ENCODE data around the gene CAMSAP3.
"Not testable (repeated sequence)": the region's sequence is repeated elsewhere in the genome, so short reads cannot be mapped to it uniquely, and the experiment has no call there.

Gene CAMSAP3

DNA sequence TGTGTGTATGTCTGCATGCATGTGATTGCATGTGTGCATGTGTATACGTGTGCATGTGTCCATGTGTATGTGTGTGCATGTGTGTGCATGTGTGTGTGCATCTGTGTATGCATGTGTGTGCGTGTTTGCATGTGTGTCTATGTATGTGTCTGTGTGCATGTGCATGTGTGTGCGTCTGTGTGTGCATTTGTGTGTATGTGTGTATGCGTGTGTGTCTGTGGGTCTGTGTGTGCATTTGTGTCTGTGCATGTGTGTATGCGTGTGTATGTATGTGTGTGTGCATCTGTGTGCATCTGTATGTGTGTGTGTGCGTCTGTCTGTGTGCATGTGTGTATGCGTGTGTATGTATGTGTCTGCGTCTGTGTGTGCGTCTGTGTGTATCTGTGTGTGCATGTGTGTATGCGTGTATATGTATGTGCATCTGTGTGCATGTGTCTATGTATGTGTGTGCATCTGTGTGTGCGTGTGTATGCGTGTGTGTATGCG lies 44.2 kb downstream of the CAMSAP3 start:
- peaks cover 14% of the 10 kb centered on the region for H3K36me3 ChIP-seq (ENCODE audit: control insufficient read depth, insufficient read depth, low read length)
- H3K4me3 ChIP-seq (replicated peaks; ENCODE audit: low read depth, low read length): no peak overlapping the region
- no peak for DNase-seq (ENCODE audit: extremely low read depth, insufficient read length)
- no peaks in the 10 kb centered on the region for H3K27me3 ChIP-seq (replicated peaks; ENCODE audit: control insufficient read depth, insufficient read depth, low read length)
- TF ChIP-seq, protein P1, sequence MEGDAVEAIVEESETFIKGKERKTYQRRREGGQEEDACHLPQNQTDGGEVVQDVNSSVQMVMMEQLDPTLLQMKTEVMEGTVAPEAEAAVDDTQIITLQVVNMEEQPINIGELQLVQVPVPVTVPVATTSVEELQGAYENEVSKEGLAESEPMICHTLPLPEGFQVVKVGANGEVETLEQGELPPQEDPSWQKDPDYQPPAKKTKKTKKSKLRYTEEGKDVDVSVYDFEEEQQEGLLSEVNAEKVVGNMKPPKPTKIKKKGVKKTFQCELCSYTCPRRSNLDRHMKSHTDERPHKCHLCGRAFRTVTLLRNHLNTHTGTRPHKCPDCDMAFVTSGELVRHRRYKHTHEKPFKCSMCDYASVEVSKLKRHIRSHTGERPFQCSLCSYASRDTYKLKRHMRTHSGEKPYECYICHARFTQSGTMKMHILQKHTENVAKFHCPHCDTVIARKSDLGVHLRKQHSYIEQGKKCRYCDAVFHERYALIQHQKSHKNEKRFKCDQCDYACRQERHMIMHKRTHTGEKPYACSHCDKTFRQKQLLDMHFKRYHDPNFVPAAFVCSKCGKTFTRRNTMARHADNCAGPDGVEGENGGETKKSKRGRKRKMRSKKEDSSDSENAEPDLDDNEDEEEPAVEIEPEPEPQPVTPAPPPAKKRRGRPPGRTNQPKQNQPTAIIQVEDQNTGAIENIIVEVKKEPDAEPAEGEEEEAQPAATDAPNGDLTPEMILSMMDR (IDR thresholded peaks at IDR 0.05; ENCODE audit: insufficient read depth, low read length, poor library complexity, severe bottlenecking): no peak

DNA sequence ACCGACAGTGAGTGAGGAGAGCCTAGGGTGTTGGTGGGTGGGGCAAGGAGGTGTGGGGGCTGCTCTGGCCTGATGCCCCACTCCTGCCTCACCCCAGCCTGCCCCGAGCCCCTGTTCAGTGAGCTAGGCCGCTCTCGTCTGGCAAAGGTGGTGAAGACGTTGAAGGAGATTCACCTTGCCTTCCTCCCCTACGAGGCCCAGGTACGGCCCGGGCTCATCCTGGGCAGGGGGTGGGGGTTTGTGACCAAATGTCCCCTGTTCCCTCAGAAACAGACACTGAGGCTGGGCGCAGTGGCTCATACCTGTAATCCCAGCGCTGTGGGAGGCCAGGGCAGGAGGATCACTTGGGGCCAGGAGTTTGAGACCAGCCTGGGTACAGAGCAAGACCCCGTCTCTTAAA lies 45.1 kb downstream of the CAMSAP3 start:
- no peak for DNase-seq (ENCODE audit: extremely low read depth, insufficient read length)
- Histone ChIP-seq H3K4me3 (replicated peaks; ENCODE audit: low read depth, low read length) (no peak overlapping the region), H3K36me3 (ENCODE audit: control insufficient read depth, insufficient read depth, low read length) (peaks cover 17% of the 10 kb centered on the region), H3K27me3 (replicated peaks; ENCODE audit: control insufficient read depth, insufficient read depth, low read length) (no peaks in the 10 kb centered on the region)
- TF ChIP-seq, protein P1 (IDR thresholded peaks at IDR 0.05; ENCODE audit: insufficient read depth, low read length, poor library complexity, severe bottlenecking): no peak

DNA sequence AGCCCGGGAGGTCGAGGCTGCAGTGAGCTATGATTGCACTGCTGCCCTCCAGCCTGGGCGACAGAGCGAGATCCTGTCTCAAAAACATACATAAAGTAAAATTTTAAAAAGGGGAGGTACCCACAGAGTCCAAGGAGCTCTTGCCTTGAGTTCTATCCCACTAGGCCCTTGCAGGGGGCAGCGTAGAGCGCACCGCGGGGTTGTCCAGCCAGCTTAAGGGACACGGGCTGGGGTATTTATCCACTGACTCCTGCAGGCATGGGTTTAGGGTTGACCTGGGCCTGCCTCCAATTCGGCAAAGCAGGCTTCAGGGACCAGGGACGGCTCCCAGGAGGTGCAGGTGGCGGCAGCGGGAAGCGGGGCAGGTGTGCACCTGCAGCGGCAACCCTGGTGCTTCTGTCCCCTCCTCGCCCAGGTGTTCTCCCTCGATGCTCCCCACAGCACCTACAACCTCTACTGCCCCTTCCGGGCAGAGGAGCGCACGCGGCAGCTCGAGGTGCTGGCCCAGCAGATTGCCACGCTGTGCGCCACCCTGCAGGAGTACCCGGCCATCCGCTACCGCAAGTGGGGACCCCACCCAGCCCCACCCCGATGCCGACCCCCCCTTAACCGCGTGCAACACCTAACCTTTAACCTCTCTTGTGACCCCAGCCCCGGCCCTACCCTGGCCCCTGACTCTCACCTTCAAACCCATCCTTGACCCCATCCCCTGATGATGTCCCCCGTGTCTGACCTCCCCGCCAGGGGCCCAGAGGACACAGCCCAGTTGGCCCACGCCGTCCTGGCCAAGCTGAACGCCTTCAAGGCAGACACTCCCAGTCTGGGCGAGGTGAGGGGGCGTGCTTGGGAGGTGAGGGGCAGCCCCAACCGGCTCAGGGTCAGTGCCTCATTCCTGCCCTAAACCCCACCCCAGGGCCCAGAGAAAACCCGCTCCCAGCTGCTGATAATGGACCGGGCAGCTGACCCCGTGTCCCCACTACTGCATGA lies 45.9 kb downstream of the CAMSAP3 start:
- TF ChIP-seq, protein P1 (IDR thresholded peaks at IDR 0.05; ENCODE audit: insufficient read depth, low read length, poor library complexity, severe bottlenecking): no peak
- Histone ChIP-seq H3K36me3 (ENCODE audit: control insufficient read depth, insufficient read depth, low read length) (peaks cover 20% of the 10 kb centered on the region), H3K27me3 (replicated peaks; ENCODE audit: control insufficient read depth, insufficient read depth, low read length) (no peaks in the 10 kb centered on the region), H3K4me3 (replicated peaks; ENCODE audit: low read depth, low read length) (no peak overlapping the region)
- no peak for DNase-seq (ENCODE audit: extremely low read depth, insufficient read length)

DNA sequence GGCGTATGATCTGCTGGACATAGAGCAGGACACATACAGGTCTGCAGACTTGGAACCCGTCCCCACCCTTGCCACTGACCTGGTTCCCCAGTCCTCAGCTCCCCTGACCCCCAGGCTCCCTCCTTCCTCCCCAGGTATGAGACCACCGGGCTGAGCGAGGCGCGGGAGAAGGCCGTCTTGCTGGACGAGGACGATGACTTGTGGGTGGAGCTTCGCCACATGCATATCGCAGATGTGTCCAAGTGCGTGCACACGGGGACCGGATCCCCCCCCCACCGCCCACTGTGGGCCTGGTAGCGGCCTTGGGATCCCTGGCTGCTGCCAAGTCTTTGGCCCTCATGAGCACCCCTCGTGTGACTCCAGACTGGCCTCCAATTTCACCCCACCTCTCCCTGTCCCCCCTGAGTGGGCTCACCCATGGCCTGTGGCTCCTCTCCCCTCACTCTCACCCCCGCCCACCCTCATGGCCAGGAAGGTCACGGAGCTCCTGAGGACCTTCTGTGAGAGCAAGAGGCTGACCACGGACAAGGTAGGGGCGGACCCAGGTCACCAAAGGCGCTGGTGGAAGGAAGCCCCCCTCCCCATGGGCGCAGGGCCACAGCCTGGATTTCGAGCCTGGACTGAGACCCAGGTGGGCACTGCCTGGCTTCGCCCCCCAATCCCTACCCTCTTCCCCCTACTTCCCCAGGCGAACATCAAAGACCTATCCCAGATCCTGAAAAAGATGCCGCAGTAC lies 46.8 kb downstream of the CAMSAP3 start:
- Histone ChIP-seq H3K4me3 (replicated peaks; ENCODE audit: low read depth, low read length) (no peak overlapping the region), H3K27me3 (replicated peaks; ENCODE audit: control insufficient read depth, insufficient read depth, low read length) (no peaks in the 10 kb centered on the region), H3K36me3 (ENCODE audit: control insufficient read depth, insufficient read depth, low read length) (peaks cover 22% of the 10 kb centered on the region)
- TF ChIP-seq, protein P1 (IDR thresholded peaks at IDR 0.05; ENCODE audit: insufficient read depth, low read length, poor library complexity, severe bottlenecking): no peak
- DNase-seq (ENCODE audit: extremely low read depth, insufficient read length): no peak

DNA sequence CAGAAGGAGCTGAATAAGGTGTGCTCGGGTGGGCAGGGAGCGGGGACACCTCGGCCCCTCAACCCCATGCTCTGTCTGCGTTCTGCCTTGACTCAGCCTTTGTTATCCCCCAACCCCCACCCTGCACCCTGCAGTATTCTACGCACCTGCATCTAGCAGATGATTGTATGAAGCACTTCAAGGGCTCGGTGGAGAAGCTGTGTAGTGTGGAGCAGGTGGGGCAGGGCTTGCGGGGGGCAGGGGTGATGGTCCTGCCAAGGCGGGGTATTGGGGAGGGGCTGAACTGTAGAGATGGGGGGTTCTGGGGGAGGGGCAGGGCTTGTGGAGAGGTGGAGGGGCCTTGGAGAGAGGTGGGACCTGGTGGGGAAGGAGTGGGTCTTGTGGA lies 47.4 kb downstream of the CAMSAP3 start:
- DNase-seq (ENCODE audit: extremely low read depth, insufficient read length): no peak
- Histone ChIP-seq H3K36me3 (ENCODE audit: control insufficient read depth, insufficient read depth, low read length) (peaks cover 22% of the 10 kb centered on the region), H3K27me3 (replicated peaks; ENCODE audit: control insufficient read depth, insufficient read depth, low read length) (no peaks in the 10 kb centered on the region), H3K4me3 (replicated peaks; ENCODE audit: low read depth, low read length) (no peak overlapping the region)
- TF ChIP-seq, protein P1 (IDR thresholded peaks at IDR 0.05; ENCODE audit: insufficient read depth, low read length, poor library complexity, severe bottlenecking): no peak

DNA sequence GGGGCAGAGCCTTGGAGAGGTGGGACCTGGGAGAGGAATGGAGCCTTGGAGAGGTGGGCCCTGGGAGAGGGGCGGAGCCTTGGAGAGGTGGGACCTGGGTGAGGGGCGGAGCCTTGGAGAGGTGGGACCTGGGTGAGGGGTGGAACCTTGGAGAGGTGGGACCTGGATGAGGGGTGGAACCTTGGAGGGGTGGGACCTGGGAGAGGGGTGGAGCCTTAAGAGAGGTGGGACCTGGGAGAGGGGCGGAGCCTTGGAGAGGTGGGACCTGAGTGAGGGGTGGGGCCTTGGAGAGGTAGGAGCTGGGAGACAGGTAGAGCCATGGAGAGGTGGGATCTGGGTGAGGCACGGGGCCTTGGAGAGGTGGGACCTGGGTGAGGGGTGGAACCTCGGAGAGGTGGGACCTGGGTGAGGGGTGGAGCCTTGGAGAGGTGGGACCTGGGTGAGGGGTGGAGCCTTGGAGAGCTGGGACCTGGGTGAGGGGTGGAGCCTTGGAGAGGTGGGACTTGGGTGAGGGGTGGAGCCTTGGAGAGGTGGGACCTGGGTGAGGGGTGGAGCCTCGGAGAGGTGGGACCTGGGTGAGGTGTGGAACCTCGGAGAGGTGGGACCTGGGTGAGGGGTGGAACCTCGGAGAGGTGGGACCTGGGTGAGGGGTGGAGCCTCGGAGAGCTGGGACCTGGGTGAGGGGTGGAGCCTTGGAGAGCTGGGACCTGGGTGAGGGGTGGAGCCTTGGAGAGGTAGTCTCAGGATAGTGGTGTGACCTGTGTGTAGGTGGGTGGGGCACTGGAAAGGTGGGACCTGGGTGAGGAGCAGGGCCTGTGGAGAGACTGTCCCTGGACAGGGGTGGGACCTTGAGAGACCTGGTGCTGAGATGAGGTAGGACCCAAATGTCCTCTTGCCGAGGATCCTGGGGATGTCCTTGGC lies 48.2 kb downstream of the CAMSAP3 start:
- not testable (repeated sequence) for H3K4me3 ChIP-seq (replicated peaks; ENCODE audit: low read depth, low read length); H3K27me3 ChIP-seq (replicated peaks; ENCODE audit: control insufficient read depth, insufficient read depth, low read length)
- H3K36me3 ChIP-seq (ENCODE audit: control insufficient read depth, insufficient read depth, low read length): peaks cover 20% of the 10 kb centered on the region
- DNase-seq (ENCODE audit: extremely low read depth, insufficient read length): peak; percentile 50
